Stimulated activated effector memory CD8-positive, alpha-beta T cell treated with anti-CD3 and anti-CD28 coated beads, Interleukin-12 subunit alpha, Interleukin-12 subunit beta, amount 100 ng/mL, for 72 hours (primary cell): ENCODE measurements around the gene HOOK1.
"Not testable (repeated sequence)": the region's sequence is repeated elsewhere in the genome, so short reads cannot be mapped to it uniquely, and the experiment has no call there.

ENCODE experiments used
- ATAC-seq: fragments of 150-1000 bp; cut with Tn5 transposase; 2 replicates; pipeline ENCODE4 v1.10.0; 2021
- DNase-seq, 2 donors: peaks; one replicate each; pipeline ENCODE4 v3.0.0; 2021 to 2022; ENCODE audit warnings: low spot score in 2 of 2
- H3K27ac Mint-ChIP-seq: one replicate; pipeline ENCODE4 v1.8.0; 2022; ENCODE audit warnings: mild to moderate bottlenecking, mixed read lengths
- H3K36me3 Mint-ChIP-seq: one replicate; pipeline ENCODE4 v1.8.0; 2022; ENCODE audit warnings: mild to moderate bottlenecking, mixed read lengths
- H3K4me1 Mint-ChIP-seq: one replicate; pipeline ENCODE4 v1.8.0; 2022; ENCODE audit warnings: mixed read lengths
- H3K4me3 Mint-ChIP-seq: one replicate; pipeline ENCODE4 v1.8.0; 2022; ENCODE audit warnings: mild to moderate bottlenecking, mixed read lengths
- H3K9me3 Mint-ChIP-seq: one replicate; pipeline ENCODE4 v1.8.0; 2022; ENCODE audit warnings: mixed read lengths

Gene HOOK1

DNA sequence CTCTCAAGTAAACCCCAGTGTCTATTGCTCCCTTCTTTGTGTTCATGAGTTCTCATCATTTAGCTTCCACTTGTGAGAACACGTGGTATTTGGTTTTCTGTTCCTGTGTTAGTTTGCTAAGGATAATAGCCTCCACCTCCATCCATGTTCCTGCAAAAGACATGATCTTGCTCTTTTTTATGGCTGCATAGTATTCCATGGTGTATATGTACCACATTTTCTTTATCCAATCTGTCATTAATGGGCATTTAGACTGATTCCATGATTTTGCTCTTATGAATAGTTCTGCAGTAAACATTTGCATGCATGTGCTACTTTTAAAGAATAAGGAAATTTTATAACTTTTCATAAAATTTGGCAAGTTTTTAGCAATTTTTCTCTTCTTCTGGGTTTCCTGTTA, 40.5 kb downstream of the HOOK1 start:
- H3K27ac Mint-ChIP-seq, H3K4me3 Mint-ChIP-seq, DNase-seq, H3K9me3 Mint-ChIP-seq, ATAC-seq, H3K4me1 Mint-ChIP-seq: not testable (repeated sequence)
- H3K36me3 Mint-ChIP-seq: peaks cover 16% of the 10 kb centered on the region

DNA sequence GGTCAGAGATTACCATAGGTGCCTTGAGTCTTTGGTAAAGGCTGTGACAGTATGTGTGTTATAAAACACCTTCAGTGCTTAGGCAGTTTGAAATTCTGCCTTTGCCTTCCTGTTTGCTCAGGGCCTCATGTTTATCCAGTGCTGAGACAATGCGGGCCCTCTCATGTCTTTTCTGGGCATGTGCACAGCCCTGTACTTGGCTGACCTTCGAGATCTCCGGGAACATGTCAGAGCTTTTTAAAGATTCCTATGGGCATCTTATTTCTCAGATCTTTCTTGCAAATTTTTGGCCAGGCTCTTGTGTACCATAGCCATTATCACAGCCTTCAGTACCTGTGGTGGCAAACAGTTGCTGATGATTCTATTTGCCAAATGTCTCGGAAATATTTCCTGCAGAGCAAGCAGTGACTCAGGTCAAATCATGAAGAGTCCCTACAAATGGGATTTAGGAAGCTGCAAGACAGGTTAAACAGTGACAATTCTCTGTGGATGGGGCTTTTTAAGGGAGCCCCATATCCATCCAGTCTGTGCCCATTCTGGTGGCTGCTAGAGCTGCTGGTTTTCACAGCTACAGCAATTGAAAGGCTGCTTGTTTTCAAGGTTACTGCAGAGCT, 42.1 kb downstream of the HOOK1 start:
- Mint-ChIP-seq H3K27ac (no peak overlapping the region), H3K9me3 (peaks cover 3% of the 10 kb centered on the region), H3K4me3 (no peak overlapping the region), H3K36me3 (peaks cover 24% of the 10 kb centered on the region), H3K4me1 (no peaks in the 10 kb centered on the region)
- no peak for DNase-seq
- no peak for ATAC-seq

DNA sequence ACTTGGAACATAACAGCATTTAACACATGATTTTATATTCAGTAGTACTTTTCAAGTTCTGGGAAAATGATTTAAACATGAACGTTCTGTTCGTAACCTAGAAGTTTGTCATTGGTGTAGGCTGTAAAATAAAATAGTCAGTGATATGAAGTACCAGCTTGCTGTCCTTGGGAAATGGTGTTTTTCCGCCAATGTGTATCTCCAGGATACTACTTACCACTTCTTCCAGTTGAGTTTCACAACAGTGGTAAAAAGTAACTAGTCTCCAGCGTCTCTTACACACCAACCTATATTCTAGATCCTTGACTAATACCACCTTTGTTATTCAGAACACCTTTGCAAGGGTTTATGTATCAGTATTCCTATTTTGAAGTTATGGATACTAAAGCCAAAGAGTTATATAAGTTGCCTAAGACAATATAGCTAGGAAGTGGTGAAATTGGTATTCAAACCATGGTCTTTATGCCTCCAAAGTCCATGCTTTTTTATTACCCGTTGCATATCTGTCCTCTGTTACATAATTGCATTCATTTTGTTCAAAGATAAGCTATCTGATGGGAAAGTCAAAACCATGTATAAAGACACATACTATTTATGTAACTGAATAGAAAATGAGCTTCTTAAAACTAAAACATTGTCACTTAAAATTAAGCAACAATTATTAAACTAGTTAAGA, 43.1 kb downstream of the HOOK1 start:
- ATAC-seq (no peak), DNase-seq (no peak)
- H3K4me3 Mint-ChIP-seq: no peak overlapping the region
- H3K36me3 Mint-ChIP-seq: peaks cover 24% of the 10 kb centered on the region
- peaks cover 3% of the 10 kb centered on the region for H3K9me3 Mint-ChIP-seq
- H3K4me1 Mint-ChIP-seq: no peaks in the 10 kb centered on the region
- no peak overlapping the region for H3K27ac Mint-ChIP-seq

DNA sequence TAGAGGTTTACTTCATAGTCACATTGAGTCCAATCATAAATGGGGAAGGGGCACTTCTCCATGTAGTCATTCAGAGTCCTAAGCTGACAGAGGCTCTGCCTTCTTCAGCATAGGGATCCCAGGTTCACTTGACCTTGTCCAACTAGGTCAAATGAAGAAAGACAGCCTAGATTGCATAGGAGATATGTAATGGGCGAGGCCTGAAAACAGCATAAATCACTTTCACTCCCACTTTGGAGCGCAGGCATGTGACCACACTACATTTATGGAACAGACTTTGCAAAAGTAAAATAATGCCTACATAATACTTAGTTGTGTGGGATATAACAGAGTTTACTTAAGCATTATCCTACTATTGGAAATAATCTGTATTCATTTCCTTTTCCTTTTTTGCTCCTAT, 51.7 kb downstream of the HOOK1 start:
- no peaks in the 10 kb centered on the region for H3K9me3 Mint-ChIP-seq
- no peak overlapping the region for H3K27ac Mint-ChIP-seq
- ATAC-seq (no peak), DNase-seq (no peak)
- H3K36me3 Mint-ChIP-seq: peaks cover 4% of the 10 kb centered on the region
- H3K4me1 Mint-ChIP-seq: no peaks in the 10 kb centered on the region
- H3K4me3 Mint-ChIP-seq: no peak overlapping the region

DNA sequence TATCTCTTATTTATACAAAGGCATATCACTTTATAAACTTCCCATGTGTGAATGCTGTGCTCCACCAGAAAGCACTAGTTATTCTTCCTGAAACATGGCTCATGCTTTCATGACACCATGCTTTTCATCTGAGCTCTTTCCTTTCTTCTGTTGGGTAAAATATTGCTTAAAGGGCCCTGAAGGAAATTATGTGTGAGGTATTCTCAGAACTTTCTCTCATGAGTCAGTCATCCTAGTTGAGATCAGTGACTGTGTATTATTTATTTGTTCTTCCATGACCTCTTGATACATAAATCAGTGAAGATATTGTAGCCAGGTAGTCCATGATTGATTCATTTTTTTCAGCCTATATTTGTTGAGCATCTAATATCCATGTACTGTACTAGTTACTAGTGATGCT, 57.0 kb downstream of the HOOK1 start:
- Mint-ChIP-seq H3K27ac (no peak overlapping the region), H3K9me3 (no peaks in the 10 kb centered on the region), H3K4me1 (no peaks in the 10 kb centered on the region), H3K36me3 (peaks cover 7% of the 10 kb centered on the region), H3K4me3 (no peak overlapping the region)
- DNase-seq (no peak), ATAC-seq (no peak)

DNA sequence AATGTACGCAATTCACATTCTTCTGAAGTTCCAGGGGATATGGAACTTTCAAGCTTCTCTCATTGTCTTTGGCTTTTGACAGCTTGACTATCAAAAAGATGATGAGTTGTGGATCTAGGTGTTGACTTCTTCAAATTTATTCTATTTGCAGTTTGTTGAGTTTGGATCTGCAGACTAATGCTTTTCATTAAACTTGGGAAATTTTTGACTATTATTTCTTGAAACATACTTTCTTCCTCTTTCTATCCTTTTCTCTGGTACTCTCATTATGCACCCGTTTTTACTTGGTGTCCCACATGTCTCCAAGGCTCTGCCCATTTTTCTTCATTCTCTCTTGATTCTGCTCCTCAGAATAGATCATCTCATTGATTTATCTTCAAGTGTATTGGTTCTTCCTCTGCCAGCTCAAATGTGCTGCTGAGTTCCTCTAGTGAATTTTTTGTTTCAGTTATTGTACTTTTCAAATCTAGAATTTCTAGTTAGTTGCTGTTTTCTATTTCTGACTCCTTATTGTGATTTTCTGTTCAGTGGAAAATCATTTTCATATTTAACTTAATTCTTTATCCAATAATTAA, 62.4 kb downstream of the HOOK1 start:
- Mint-ChIP-seq H3K27ac (no peak overlapping the region), H3K4me3 (no peak overlapping the region), H3K9me3 (peaks cover 4% of the 10 kb centered on the region), H3K4me1 (no peaks in the 10 kb centered on the region), H3K36me3 (peaks cover 7% of the 10 kb centered on the region)
- DNase-seq (no peak), ATAC-seq (no peak)

DNA sequence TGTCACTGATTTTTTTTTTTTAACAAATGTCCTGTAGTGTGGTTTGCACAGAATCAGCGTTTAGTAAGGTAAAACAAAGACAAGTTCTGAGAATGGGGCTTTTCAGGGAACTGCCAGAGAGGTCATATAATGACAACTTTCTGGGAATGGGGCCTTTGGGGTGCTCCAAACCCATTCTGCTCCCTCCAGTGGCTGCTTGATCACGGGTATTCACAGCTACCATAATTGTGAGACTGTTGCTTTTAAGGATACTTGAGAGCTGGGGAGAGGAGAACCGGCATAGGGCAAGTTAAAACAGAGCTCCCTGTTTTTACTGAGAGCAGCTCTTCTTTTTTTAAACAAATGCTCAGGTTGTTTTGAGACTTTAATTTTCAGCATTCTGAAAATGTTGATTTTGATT, 63.6 kb downstream of the HOOK1 start:
- H3K4me1 Mint-ChIP-seq: no peaks in the 10 kb centered on the region
- H3K27ac Mint-ChIP-seq: no peak overlapping the region
- no peak for DNase-seq
- ATAC-seq: no peak
- H3K4me3 Mint-ChIP-seq: no peak overlapping the region
- no peaks in the 10 kb centered on the region for H3K36me3 Mint-ChIP-seq
- H3K9me3 Mint-ChIP-seq: peaks cover 4% of the 10 kb centered on the region

DNA sequence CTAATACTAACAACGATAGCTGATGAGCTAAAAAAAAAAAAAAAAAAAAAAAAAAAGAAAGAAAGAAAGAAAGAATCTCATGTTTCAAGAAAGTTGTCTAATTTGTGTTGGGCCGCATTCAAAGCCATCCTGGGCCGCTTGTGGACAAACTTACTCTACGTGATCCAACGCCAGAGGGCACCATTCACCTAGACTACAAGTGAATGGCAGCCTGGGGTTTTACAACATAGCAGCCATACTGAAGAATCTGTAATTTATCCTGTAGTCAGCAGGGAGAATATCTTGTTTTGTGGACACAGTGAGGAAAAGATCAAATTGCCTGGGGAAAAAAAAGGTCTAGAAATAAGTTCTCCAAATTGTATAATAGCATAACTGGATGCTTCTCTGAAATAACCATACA, 64.8 kb downstream of the HOOK1 start:
- DNase-seq (no peak), ATAC-seq (no peak)
- Mint-ChIP-seq H3K4me1 (no peaks in the 10 kb centered on the region), H3K9me3 (peaks cover 4% of the 10 kb centered on the region), H3K36me3 (no peaks in the 10 kb centered on the region), H3K4me3 (no peak overlapping the region), H3K27ac (no peak overlapping the region)

DNA sequence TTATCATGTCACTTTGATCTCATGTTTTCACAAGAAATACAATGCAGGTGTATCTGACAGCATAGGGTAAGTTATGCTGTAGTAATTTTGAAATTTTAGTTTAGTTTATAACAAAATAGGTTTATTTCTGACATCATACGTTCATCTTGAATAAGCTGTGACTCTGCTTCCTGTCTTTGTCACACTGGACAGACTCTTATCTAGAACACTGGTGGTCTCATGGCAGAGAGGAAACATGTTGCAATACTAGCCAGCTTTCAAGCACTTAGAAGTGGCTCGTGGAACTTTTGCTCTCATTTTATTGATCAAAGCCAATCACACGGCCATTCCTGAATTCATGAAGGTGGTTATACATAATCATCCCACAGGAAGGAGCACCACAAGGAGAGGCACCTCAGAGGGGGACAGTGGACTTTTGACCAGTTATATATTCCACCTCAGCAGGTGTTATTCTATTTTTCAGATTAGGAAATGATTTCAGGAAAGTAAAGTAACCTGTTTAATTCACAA, 65.3 kb downstream of the HOOK1 start:
- Mint-ChIP-seq H3K4me3 (no peak overlapping the region), H3K27ac (no peak overlapping the region), H3K36me3 (no peaks in the 10 kb centered on the region), H3K9me3 (peaks cover 4% of the 10 kb centered on the region), H3K4me1 (no peaks in the 10 kb centered on the region)
- no peak for ATAC-seq
- no peak for DNase-seq

DNA sequence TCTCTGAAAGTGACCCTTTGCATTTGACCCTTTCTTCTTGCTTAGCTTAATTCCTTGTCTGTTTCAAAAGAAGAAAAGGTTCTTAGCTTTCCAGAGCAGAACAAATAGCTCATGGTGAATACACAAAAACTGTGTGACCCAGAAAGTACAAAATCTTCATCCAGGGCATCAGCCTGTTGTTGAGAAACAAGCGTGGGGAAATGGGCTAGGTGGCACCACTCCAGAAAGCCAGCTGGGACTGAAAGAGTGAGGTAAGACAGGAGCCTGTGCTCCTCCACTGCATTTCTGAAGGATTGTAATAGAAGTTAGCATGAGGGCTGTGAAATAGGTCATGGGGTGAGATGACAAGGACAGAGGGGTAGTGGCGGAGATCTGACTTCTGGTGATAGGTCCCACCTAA, 66.0 kb downstream of the HOOK1 start:
- Mint-ChIP-seq H3K9me3 (peaks cover 4% of the 10 kb centered on the region), H3K4me1 (no peaks in the 10 kb centered on the region), H3K27ac (no peak overlapping the region), H3K4me3 (no peak overlapping the region), H3K36me3 (no peaks in the 10 kb centered on the region)
- DNase-seq (no peak), ATAC-seq (no peak)

DNA sequence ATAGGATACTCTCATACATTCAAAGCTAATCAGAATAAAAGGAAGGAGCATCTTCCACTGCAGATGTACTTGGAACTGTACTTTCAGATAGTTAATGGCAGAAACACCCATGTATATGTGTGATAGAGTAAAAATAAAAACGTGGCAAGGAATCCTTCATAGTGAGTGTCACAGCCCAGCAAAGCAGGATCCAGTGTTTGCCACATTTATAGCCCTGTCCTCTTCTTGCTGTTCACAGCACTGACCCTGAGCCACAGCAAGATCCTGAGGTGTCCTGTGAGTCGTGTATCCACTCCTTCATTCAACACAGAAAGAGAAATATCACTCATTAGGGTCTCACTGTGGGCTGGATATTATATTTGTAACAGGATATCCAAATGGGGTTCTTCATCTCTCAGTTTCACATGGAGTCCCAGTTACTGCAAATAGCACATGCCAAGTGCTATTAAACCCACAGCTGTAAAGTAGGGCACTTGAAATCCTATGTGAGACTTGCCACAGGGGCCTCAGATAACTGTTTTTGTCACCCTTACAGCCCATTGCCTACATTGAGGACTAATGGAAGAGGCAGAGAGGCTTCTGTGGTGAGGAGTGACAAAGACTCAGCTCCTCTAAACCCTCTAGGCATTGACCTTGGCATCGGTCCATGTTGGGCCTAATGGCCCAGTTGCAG, 70.5 kb downstream of the HOOK1 start:
- Mint-ChIP-seq H3K27ac (no peak overlapping the region), H3K36me3 (no peaks in the 10 kb centered on the region), H3K4me1 (no peaks in the 10 kb centered on the region), H3K4me3 (no peak overlapping the region), H3K9me3 (no peaks in the 10 kb centered on the region)
- ATAC-seq: no peak
- no peak for DNase-seq

DNA sequence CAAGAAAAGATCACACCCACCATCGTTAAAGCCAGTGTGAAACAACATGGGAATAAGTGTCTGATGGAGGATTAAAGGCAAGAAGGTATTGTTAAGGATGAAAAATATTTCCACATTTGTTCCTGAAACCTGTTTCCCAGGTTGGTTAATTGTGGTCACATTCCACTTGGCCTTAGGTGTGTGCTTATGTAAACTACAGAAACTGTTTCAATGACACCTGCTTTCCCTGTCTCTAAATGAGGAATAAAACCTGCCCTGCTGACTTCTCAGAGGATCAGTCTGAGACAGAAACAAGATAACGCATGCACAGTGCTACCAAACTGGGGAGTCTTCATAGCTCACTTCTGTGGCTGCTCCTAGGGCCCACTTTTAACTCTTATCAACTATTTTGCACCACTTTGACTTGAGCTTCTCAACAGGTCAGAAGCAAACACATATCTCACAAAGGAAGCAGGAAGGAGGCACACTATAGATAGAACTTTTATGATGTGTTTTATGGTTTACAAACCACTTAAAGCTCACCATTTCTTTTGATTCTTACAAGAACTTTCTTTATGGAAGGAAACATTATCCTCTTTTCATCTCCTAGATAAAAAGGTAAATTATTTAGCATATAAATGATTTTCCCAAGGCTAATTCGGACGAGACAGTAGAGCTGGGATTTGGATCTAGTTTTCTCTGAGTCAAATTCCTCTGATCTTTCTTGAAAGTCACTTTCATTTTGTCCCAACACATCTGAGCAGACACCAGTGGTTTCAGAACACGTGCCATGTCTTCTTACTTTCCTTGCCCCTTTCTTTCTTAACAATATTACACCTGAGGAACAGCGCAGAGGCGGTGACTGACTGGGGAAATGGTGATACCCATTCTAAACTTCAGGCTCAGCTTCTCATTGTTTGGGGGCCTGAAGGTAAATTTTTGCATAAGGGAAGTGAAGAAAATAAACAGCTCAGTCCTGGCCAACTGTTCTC, 78.4 kb downstream of the HOOK1 start:
- ATAC-seq (no peak), DNase-seq (no peak)
- Mint-ChIP-seq H3K4me3 (no peak overlapping the region), H3K9me3 (no peaks in the 10 kb centered on the region), H3K4me1 (peaks cover 8% of the 10 kb centered on the region), H3K27ac (no peak overlapping the region), H3K36me3 (no peaks in the 10 kb centered on the region)

DNA sequence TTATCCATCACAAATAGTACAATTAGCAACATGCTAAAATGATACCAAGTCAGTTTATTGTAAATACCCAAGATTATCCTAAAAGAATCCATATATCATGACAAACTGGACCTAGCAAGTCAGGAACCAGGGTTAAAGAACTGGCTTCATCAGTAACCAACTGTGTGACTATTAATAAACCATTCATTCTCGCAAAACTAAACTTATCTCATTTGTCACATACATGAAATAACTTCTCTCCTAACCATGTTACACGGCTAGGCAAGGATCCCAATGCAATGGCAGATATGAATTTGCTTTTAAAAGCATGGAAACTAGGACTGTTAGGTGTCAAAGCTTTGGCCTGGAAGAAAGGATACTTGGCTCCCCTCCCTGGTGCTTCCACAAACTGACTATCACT, 82.4 kb downstream of the HOOK1 start:
- Mint-ChIP-seq H3K27ac (no peak overlapping the region), H3K4me3 (no peak overlapping the region), H3K36me3 (no peaks in the 10 kb centered on the region), H3K9me3 (no peaks in the 10 kb centered on the region), H3K4me1 (peaks cover 8% of the 10 kb centered on the region)
- ATAC-seq: no peak
- DNase-seq: no peak

DNA sequence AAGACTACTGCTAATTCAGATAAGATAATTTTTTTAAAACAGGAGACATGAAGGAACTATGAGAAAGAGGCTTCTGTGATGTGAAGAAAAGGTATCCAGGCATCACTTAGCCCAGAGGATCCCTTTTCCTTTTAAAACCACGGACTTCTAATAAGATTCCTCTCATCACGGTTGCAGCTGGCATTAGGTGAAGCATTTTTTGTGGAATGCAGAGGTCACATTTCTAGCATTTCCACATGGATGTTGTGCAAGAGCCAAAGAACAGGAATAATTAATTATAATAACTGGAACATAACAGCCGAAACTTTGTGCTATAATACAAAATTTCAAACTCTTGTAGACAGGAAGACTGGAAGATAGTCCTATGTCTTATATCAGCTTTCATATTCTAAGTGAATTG, 84.2 kb downstream of the HOOK1 start:
- DNase-seq: no peak
- Mint-ChIP-seq H3K4me3 (no peak overlapping the region), H3K4me1 (no peaks in the 10 kb centered on the region)

DNA sequence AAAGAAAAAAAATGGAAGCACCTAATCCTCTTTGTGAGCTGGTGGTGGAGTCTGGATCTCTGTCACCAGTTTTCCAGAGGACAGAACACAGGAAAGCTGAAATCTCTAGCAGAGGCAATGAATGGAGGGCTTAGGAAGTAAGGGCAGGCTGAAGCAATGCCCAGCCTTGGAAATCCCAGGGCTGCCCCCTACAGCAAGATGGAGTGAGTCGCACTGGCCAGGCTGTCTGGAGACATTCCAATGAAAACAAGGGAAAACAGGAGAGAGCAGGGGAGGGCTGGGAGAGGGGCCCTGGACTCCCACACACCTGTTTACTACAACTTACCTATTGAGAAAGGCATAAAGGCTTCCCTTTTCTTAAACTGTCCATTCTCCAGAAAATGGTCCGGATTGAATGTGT, 85.9 kb downstream of the HOOK1 start:
- no peaks in the 10 kb centered on the region for H3K4me1 Mint-ChIP-seq
- H3K4me3 Mint-ChIP-seq: no peak overlapping the region
- H3K9me3 Mint-ChIP-seq: no peaks in the 10 kb centered on the region
- DNase-seq (no peak), ATAC-seq (no peak)
- no peaks in the 10 kb centered on the region for H3K36me3 Mint-ChIP-seq
- H3K27ac Mint-ChIP-seq: no peak overlapping the region

More for the DNA sequence above, 84.2 kb downstream of the HOOK1 start:
- Mint-ChIP-seq H3K27ac (no peak overlapping the region), H3K9me3 (no peaks in the 10 kb centered on the region), H3K36me3 (no peaks in the 10 kb centered on the region)
- ATAC-seq: no peak
